Erythroblast (primary cell): ENCODE results near the gene UBE2E2.

Source experiments
- GATA1 ChIP-seq: IDR thresholded peaks from 2 replicates; pipeline ENCODE4 v1.6.1; 2011; ENCODE audit warnings: low read depth, mild to moderate bottlenecking, control low read depth, low read length, moderate library complexity
- POLR2A ChIP-seq: IDR thresholded peaks from 2 replicates; pipeline ENCODE4 v1.6.1; 2011; ENCODE audit warnings: mild to moderate bottlenecking, low read length

- no peak for TF ChIP-seq POLR2A
- TF ChIP-seq GATA1: no peak
Measured at GRCh38 chr3:23283625-23284024, 80.5 kb downstream of the UBE2E2 start.
